ENCODE results near the gene PCSK5. TPM values are rescaled to one million over a fixed set of nuclear protein-coding genes. Genes with fewer than 3 reads are reported as not detected.

Gene PCSK5
- total RNA-seq, 1 donor from 2014 or later: 3.2 TPM

DNA sequence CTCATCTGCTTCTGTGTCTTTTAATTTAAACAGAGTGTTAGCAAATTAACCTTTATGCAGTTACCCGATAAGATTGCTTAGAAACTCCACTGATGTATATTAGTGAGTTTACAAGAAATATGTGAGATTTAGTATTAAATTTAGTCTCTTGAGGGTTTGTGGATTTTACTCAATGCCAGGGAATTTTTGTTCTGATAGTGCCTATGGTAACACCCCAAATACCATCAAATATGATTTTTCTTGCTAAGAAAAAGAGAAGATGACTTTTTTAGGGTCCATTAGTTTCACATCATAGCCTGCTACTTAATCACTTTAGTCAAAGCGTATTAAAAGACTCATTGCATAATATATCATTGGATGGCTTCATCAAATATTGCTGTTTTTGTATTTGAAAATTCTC is 224.9 kb downstream of the PCSK5 start:
- ATAC-seq (no peak), DNase-seq (ENCODE audit: low spot score) (no peak)

DNA sequence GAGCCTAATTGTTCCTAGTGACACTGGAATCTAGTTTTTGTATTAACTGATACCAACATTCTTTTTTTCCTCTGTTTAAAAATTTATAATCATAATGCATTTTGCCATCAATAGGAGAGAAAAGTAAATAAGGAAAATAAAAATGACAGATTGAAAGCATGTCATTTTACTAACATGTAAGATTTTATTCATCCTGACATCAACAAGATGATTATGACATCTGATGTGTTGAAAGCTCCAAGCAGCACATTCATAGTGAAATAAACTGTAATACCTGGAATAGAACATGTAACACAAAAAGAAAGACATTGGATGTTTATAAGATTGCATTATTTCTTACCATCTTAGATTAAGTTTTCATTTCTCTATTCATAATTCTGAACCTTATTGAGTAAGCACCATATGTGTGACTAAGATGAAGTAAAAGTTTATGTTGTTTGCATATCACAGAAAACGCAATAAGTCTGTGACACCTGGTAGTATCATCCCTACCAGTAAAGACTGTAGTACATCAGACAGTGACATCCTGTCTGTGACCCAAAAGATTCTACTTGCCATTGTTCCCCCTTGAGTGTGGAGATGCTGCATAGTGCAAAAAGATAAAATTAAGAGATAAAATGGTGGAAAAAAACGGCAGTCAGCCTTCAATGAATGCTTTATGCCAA is 225.6 kb downstream of the PCSK5 start:
- no peak for DNase-seq (ENCODE audit: low spot score)
- ATAC-seq: no peak

DNA sequence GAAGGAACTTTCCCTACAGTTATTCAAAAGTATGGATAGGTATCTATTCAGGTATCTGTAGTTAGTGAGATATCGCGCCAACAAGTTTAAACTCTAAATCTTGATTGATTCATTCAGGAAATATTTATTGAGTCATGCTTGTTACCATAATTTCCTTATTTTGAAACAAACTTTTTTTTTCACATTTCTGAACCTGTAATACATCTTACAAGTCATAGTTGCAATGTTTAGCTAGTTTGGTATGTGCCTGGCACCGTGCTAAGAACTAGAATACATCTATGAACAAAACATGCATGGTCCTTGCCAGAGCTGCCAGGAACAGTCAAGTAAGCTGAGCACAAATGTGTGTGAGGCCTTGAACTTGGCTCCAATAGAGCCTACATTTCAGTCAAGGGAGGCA is 226.4 kb downstream of the PCSK5 start:
- ATAC-seq (no peak), DNase-seq (ENCODE audit: low spot score) (no peak)

DNA sequence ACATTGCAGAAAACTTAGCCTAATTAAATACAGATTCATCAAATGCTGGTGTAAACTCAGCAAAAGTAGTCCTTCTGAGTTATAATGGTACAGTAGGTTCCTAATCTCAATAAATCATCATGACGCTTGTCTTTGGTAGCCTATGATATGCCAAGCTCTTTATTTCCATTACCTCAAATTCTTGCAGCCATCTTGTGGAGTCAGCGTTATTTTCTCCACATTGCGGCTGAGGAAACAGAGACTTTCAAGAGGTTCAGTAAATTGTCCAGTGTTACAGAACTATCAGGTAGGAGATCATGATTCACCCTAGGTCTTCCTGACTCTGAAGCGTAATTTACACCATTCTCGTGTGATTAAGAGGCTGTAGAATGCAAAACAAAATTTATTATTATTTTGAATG is 237.2 kb downstream of the PCSK5 start:
- ATAC-seq: no peak
- DNase-seq (ENCODE audit: low spot score): no peak

DNA sequence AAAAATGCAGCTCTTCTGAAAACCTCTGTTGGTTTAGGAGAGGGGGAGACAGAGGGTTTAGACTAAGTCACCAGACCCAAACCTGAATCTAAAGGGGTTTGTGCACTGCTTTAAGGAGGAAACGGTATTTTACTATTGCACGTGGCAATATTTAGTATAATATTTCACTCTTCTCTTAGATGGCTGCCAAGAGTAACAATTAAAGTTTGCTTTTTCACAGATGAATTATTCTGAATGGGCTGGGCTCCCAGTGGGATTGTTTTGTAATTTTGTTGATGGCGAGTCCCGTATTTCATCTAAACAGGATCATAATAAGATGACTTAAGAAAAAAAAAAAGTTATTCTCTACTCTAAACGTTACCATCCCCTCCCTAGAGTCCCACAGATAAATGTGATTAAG is 245.4 kb downstream of the PCSK5 start:
- no peak for ATAC-seq
- DNase-seq (ENCODE audit: low spot score): no peak

DNA sequence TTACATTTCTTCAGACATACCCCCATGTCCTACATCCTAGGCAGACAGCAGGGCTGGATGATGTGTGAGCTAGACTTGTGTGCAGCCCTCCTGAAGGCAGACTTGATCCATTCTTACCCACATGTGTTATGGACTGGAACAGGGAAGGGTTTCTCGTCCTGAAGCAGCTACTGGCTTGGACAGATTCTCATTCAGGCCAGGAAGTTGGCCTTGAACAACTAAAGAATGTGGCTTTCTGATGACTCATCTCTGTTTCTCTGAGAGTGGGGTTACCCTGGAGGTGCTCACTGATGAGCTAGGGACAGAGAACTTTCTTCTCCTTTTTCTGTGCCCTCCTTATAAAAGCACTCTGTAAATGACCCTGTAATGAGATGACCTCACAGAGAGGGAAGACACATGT is 246.5 kb downstream of the PCSK5 start:
- DNase-seq (ENCODE audit: low spot score) (no peak), ATAC-seq (no peak)

DNA sequence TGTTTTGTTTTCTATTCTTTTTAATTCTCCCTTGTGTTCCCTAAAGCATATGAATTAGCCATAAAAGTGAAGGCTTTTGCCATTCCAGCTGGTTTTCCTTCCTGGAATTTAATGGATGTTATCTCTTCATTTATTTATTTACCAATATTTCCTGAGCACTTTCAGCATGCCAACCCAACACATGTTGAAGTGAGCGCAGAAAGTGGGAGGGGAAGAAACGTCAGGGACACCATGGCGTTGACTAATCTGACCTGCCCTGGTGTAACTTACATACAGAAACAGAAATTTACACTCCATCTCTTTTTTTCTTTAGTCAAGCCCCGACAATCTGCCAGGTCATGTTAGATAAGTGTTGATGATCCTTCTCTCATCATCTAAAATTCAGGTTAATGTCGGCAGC is 247.5 kb downstream of the PCSK5 start:
- ATAC-seq (no peak), DNase-seq (ENCODE audit: low spot score) (no peak)

DNA sequence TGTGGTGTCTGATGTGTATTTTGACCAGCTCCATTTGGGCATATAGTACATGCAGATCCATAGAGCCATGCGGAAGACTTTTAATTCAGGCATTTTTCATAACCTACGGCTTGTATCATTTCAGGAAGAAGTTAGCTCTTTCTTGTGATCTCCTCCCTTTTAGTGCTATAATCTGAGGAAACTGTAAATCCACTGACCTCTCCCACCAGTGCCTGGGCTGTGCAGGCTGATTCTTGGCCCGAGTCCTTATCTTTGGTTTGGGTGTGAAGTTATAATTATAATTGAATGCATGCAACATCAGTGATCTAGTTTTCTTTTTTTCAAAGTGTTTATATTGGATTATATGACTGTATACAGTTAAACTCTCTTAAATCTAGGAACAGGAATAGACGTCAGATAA is 247.9 kb downstream of the PCSK5 start:
- DNase-seq (ENCODE audit: low spot score) (no peak), ATAC-seq (no peak)

DNA sequence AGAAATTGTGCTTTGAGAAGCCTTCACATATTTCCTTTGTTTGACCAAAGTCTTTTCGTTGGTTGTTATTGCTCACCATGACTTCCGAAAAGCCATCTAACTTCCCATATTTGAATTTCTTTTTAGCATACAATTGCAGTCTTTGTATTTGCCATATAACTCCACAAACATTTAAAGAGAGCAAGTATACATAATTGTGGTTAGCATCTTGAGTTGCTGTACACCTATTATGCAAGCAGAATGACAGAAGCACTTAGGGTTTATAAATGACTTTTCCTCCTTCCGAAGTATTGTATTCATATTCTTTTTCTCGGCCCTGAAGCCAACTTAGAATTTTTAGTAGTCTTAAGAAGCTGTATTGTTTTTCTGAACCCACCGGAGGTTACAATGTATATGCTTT is 253.4 kb downstream of the PCSK5 start:
- DNase-seq (ENCODE audit: low spot score) (no peak), ATAC-seq (no peak)

DNA sequence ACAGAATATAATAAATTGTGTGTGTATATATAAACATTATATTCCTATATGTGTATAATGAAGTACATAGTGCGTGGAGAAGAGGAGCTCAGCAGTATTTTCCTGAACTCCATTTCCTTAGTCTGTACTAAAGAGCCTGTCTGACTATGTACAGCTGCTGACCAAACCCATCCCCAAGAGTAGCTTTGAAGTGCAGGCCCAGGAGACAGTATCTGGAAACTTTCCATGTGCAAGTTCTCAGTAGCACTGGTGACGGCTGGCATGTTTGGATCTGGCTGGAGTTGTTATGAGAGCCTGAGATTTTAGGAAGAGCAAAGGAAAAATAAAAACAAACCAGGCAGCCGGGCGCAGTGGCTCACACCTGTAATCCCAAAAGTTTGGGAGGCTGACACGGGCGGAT is 259.5 kb downstream of the PCSK5 start:
- ATAC-seq: no peak
- no peak for DNase-seq (ENCODE audit: low spot score)

DNA sequence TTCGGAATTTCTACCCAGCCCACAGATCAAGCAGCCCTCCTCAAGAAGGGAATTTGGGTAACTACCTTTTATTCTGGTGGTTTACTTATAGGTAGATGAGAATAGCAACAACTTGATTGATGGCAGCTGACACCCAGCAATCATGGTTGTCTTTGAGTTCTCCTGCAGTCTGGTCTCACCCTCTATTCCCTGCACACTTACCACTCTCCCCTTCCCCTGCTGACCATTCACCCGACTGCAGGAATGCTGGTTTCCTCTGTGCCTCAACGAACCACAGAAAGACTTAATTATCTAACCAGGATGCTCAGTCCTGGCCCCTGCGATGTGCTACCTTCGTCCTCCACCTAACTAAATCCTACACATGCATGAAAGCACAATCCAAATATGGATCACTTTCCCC is 260.8 kb downstream of the PCSK5 start:
- no peak for DNase-seq (ENCODE audit: low spot score)
- no peak for ATAC-seq

DNA sequence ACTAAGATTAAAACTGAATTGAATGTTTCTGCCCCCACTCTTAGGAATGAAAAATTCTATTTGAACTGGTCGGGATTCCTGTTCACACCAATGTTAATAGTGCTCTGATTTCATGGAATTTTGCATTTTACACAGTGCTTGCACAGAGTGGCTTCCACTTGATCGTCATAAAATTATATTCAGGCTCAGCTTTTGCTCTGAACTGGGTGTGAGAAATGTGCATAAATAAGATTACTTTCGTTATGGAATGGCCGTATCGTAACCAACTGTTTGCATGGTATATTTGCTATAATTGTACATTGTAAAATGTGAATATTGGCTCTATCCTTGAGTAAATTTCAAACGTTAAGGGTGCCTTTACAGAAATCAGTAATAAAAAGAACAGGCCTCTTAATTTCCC is 262.9 kb downstream of the PCSK5 start:
- DNase-seq (ENCODE audit: low spot score): no peak
- ATAC-seq: no peak

DNA sequence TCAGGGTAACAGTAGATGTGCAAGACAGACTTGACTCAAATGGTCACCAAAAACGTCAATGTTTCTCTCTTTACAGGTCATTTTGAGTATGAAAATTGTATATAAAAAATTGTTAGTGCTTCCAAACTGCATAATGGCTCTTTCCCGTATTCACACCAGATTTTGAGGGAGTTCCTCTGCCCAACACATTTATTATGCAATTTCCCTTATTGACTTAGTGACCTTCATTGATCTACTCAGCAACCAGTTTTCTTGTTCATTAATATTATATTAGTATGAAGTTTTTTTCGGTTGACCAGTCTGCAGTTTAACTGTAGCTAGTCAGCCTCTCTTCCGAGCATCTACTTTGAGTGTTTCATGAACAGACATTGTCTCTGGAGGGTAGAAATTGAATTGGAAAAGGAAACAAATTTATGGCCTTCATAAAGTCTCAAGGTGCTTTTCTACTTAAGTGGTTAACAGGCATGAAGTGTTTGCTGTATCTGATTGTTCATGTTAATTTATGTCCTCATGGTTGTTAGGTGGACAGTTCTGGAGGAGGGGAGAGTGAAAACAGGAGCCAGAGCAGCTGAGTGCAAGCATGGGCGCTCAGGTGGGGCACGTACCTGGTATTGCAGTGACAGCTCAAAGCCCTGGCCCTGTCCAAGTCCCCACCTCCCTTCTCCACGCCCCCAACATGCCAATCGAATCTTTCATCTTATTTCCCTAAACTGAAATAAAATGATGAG is 263.6 kb downstream of the PCSK5 start:
- no peak for DNase-seq (ENCODE audit: low spot score)
- ATAC-seq: peak; percentile 58

DNA sequence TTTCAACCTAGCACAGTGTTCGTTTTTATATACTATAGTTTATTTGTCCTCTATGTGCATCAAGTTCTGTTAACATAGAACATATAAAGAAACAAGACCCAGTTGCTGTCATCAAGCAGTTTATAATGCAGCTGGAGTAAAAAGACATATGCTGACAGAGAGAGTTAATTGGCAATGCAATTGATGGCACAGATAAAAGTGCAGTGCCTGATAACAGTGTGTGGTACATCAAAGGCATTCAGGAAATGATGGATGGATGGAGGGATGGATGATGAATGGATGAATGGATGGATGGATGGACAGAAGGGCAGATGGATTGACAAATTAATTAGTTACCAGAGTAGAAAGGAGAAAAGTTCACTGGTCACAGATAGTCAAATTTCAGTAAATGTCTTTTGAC is 264.9 kb downstream of the PCSK5 start:
- ATAC-seq: no peak
- DNase-seq (ENCODE audit: low spot score): no peak

DNA sequence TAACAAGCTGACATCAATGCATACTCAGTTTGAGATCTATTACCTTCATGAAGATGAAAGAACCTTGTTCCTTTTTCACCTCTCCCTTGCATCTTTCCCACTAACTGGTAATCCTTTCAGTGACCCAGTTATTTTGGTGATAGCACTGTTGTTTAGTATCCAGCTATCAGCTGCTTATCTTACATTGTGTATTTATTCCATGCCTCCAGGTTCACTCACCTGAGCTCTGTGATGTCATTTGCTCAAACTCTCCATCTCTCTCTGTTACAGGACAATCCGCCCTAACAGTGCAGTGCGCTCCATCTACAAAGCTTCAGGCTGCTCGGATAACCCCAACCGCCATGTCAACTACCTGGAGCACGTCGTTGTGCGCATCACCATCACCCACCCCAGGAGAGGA is 268.2 kb downstream of the PCSK5 start:
- ATAC-seq: peak; percentile 74
- DNase-seq (ENCODE audit: low spot score): no peak

DNA sequence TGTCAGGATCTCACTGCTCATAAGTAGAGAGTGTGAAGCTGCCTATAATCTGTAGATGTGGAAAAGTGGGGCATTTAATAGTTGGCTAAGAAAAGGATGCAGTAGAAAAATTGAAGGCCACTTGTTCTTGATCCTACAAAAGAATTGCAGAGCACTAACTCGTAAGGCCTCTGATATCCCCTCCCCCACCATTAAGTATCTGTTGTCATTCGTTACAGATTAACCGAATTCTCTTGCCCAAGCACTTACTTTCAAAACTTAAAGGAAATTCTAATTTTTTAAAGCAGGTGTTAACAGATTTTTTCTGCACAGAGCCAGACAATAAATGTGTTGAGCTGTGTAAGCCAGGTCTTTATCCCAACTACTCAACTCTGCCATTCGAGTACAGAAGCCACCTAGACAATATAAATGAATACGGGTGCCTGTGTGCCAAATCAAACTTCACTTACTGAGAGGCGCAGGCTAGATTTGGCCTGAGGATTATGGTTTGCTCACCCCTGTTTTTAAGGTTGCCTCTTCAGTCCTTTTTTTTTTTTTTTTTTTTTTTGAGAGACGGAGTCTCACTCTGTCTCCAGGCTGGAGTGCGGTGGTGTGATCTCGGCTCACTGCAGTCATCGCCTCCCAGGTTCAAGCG is 268.9 kb downstream of the PCSK5 start:
- ATAC-seq (peak; percentile 83), DNase-seq (ENCODE audit: low spot score) (no peak)

DNA sequence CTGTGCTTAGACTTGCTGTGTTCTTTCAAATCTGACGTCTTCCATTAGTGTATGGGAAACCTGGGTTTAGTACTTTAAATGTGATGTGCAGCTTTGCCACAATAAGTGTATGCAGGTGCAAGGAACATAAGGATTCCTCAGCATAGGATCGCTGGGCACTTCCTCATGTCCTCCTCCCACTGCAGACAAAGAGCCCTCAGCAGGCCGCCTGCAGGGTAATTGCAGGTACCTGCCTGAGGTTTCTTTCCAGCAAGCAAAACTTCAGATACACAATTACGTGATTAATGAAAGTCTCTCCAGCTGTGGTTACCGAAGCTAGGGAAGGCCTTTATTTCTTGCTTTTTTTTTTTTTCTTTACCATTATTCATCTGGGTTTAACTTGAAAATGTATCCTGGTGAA is 270.6 kb downstream of the PCSK5 start:
- no peak for DNase-seq (ENCODE audit: low spot score)
- no peak for ATAC-seq

DNA sequence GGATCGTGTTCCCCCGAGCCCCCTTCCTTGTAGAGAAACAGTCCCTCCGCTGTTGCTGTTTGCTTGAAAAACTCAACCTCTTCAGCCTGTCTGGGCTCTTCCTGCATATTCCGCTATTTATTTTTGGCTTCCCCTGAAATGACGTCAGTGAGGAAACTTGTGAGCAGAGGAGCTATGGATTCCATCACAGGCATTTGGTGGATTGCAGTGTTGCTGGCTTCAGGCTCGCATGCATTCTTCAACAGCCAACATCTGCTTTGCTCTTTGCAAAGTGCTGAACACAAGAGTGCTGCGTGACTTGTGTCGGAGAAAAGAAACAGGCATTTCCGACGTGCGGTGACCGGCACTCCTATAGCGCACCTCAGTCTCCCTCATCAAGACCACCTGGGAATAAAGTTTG is 271.1 kb downstream of the PCSK5 start:
- ATAC-seq (no peak), DNase-seq (ENCODE audit: low spot score) (no peak)

DNA sequence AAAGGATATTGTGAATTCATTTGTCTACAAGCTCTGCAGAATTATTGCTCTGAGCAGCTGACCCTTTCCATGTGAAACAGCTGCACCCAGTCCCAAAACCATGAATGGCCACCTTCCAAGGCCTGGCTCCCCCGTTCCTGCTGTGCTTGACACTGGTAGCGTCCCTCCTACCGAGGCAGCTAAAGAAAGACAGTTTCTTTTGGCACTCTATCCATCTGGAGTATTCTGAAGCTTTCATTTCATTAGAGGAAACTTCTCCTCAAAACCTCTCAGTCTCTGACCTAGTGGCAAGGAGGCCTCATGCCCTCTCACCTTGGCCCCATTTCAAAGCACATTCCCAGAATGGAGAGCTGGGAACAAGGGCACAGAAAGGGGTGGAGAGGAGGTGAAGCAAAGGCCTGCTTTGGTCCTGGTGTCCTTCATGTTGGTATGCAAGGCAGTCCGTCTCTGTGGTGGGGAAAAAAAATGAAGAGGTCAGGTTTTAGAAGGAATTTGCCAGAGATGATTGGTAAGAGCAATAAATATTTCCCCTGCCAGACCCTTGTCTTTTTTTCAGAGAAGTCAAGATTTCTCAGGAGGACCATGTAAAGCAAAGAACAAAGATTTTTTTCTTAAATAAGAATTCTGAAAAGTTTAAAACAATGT is 271.7 kb downstream of the PCSK5 start:
- ATAC-seq: no peak
- DNase-seq (ENCODE audit: low spot score): no peak

DNA sequence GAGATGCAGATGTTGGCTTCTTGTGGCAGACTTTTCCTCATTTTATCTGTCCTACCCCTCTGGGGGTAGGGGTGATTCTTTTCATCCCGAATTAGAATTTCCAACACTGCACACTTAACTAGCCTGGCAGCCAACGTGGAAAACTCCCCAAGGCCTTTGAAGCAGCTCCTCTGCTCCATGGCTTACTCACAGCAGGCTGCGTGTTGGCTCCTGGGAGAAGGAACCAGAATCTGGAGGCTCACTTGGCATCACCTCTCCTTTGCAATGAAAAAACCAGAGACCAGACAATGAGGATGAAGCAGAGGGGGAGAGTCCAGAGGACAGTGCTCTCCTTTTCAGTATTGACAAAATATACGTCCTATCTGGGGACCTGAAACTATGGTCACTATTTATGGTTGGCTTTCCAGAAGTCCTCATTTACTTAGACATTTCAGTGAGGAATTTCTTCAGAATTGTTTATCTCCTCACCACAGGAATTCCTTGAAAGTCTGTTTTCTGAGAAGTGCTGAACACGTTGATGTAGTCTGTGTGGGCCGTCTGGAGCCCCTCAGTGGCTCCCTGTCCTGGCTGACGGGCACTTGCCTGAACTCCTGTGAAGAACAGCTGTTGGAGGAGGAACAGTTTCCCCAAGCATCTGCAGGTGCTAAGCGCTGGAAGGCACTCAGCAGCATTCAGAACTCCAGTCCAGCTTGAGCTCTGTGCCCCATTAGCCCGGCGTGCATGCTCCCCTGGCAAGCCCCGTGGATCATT is 272.5 kb downstream of the PCSK5 start:
- ATAC-seq: no peak
- no peak for DNase-seq (ENCODE audit: low spot score)

DNA sequence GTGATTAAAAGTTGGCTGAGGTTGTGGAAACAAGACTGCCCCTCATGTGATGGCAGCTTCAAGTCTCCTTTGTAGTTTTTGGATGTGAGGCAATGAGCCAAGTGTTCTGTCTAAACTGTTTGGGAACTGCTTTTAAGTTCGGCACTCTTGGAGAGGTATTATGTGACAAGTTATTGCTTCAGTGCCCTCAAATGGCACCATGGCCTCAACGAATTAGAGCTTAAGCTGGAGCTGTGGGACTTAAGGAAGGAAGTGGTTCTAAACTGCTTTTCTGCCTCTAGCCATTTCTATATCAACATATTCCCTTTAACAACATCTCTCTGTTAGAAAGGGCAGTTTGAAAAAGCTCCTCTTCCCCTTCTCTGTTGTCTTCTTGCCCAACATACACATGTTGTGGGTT is 276.1 kb downstream of the PCSK5 start:
- ATAC-seq (no peak), DNase-seq (ENCODE audit: low spot score) (no peak)

All from left lobe of liver (tissue), 2 donors.